ENCODE measurements around the gene ZBTB34. TPM values are rescaled to one million over a fixed set of nuclear protein-coding genes. Genes with fewer than 3 reads are reported as not detected.

Gene ZBTB34
- total RNA-seq, 1 donor from 2014 or later = 5.7 TPM

DNA sequence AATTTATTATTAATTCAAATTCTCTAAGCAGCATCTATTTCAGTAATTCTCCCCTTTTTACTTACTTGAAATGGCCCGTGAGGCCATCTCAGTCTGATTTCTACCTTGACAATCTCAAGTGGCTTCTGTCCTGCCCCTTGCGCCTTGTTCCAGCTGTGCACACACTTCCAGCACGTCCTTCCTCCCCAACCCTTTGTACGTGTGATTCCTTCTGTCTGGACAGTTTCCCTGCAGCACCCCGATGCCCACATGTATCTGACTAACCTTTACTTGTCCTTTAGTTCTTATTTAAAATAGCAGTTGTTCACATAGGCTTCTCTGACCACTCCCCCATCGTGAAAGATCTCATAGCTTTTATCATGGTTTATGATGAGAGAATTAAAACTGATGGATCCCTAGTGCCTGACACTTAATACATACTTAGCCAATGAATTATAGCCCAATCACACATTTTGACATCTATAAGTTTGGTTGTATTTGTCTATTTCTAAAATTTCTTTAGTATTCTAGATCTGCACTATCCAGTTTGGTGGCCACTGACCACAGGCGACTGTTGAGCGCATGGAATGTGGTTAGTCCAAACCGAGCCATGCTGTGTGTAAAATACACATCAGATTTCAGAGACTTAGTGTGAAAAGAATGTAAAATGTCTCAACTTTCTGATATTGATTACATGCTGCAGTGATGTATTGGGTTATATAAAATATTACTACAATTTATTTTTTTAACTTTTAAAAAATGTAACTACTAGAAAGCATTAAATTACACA is 14.3 kb downstream of the ZBTB34 start:
- DNase-seq (ENCODE audit: low spot score) = no peak
- intact Hi-C loops (cut with DNase I) = no loop called here

DNA sequence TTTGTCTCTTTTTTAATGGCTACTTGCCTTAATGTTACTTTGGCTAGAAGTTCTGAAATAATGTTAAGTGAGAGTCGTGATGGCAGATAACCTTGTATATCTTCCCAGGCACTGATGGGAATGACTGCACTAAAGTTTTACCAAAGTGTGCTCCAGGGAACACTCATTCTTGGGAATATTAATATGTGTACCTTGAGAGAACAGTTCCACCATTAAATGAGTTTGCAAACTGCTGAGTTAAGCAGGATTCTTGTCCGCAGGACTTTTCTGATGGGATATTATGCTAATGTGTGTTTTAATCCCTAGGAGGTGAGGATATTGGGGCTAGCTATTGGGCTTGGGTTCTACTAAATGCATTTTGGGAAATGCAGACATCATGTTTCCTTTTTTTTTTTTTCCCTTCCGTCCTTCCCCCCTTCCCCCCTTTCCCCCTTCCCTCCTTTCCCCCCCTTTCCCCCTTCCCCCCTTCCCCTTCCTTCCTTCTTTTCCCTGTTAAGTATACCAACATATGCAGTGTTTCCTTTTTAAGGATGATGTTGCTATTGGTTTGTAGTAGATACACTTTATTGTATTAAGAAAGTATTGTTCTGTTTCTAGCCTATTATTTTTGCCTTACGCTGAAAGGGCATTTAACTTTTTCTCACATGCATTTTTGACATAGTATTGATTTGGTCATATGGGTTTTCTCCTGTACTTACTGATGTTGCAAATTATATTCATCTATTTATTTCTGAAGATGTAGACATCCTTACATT is 15.5 kb downstream of the ZBTB34 start:
- intact Hi-C loops (cut with DNase I) = no loop called here
- no peak for DNase-seq (ENCODE audit: low spot score)

DNA sequence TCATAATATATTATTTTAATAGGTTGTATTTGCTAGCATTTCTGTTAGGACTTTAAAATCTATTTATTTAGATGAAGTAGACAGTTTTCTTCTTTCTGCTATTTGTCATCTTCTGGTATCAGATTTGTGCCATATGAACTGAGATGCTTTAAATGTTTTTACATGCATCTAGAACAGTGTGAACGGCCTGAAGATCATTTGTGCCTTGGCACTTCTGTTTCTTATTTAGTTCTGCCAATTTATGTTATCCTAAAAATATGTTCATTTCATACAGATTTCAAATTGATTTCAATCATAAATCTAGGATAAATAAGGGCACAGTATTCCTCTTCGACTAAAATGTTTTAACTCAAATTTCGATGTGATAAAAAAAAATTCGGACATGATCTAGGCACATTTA is 16.1 kb downstream of the ZBTB34 start:
- DNase-seq (ENCODE audit: low spot score) = no peak
- intact Hi-C loops (cut with DNase I) = no loop called here

DNA sequence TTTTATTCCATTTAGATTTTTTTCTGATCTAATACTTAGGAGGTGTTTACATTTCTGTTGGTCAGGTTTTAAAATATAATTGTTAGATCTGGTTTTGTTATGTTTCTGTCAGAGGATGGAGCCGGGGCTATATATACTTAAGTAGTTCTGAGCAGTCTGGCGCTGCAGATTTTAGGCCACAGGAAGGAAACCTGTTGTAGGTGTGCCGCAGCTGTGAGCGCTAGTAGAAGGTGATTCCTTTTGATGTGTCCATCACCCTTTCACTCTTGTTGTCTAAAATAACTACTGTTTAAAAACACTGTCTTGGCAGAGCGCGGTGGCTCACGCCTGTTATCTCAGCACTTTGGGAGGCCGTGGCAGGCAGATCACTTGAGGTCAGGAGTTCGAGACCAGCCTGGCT is 17.0 kb downstream of the ZBTB34 start:
- intact Hi-C loops (cut with DNase I) = no loop called here
- DNase-seq (ENCODE audit: low spot score) = no peak

DNA sequence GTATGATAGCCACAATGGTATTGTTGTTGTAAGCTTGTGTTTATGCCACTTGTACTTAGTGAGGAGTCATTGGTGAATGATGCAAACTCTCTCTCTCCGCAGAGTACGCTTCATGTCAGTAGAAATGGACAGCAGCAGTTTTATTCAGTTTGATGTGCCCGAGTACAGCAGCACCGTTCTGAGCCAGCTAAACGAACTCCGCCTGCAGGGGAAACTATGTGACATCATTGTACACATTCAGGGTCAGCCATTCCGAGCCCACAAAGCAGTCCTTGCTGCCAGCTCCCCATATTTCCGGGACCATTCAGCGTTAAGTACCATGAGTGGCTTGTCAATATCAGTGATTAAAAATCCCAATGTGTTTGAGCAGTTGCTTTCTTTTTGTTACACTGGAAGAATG is 18.8 kb downstream of the ZBTB34 start:
- DNase-seq (ENCODE audit: low spot score) = no peak
- intact Hi-C loops (cut with DNase I) = no loop called here

DNA sequence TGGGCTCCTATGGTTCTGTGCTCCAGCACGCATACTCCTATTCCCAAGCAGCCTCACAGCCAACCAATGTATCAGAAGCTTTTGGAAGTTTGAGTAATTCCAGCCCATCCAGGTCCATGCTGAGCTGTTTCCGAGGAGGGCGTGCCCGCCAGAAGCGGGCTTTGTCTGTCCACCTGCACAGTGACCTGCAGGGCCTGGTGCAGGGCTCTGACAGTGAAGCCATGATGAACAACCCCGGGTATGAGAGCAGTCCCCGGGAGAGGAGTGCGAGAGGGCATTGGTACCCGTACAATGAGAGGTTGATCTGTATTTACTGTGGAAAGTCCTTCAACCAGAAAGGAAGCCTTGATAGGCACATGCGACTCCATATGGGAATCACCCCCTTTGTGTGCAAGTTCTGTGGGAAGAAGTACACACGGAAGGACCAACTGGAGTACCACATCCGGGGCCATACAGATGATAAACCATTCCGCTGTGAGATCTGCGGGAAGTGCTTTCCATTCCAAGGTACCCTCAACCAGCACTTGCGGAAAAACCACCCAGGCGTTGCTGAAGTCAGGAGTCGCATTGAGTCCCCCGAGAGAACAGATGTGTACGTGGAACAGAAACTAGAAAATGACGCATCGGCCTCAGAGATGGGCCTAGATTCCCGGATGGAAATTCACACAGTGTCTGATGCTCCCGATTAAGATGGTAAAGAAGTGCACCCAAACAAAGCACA is 19.9 kb downstream of the ZBTB34 start:
- no peak for DNase-seq (ENCODE audit: low spot score)
- intact Hi-C loops (cut with DNase I) = no loop called here

DNA sequence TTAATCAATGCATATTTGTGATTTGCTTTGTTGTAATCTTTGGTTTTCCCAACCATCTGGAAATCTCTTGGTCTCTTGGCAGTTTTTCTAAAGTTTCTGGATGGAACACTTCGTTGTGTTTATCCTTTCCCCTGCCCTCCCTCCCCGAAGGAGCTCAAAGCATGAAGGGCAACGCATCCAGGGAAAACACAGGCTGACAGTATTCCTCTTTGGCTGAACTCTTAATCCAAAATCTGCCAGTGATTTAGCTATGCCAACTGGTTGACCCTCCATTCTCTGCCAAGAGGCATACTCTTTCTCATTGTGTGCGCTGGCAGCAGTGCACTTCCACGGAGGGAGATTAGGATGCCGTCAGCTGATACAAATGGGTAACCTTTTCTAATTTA is 20.5 kb downstream of the ZBTB34 start:
- DNase-seq (ENCODE audit: low spot score) = no peak
- intact Hi-C loops (cut with DNase I) = no loop called here

DNA sequence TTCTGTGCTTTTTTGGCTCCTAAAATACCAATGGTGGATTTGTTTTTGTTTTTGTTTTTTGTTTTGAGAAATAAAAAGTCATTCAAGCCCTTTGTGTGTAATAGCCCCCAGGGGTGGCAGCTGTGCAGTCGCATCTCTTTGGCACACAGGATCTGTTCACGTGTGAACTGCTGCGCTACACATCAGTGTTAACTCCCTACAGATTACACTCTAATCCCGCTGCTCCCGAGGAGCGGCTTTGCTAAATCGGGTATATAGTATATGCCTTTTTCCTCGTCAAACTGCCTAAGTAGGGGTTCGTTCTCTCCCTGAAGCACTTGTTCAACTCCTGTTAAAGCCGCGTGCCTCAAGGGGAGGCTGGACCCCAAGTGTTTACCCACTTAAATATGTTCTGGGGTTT is 22.3 kb downstream of the ZBTB34 start:
- no peak for DNase-seq (ENCODE audit: low spot score)
- intact Hi-C loops (cut with DNase I) = no loop called here

DNA sequence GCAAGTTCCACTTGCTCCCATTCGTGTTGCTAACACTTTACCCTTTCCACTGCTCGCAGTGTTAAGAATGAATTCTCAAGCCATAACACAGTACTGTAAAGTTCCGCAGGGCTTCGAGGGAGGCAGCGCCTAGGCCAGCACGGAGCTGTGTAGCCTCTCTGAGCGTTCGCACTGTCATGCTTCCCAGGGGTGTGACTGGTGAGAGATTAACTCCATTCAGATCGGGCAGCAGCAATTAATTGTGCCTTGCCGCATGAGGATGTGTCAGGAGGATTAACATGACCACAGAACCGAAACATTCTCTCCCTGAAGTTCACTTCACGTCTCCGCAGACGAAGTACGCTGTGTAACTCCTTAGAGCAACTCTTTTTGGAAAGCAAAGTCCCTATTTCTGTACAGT is 23.2 kb downstream of the ZBTB34 start:
- no peak for DNase-seq (ENCODE audit: low spot score)
- intact Hi-C loops (cut with DNase I) = no loop called here

DNA sequence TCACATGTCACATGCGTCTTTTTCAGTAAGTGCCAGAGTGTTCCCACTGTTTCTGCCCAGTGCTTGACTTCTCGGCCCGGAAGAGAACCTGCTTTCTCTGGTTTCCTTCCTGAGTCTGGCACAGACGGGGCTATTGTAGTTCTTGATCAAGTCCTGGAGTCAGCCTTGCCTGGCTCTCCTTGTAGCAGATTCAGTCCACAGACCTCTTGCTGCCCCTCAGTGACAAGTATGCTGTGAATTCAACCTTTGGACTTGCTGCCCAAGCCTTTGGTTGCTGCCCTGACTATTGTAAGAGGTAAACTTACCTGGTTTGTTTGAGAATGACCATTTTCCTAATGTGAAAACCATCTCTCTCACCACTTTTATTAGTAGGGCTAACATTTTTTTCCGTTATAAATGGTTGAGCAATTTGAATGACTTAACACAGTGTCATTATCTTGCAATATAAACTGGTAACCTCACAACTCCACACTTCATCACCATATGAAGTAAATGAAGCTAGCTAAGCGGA is 24.7 kb downstream of the ZBTB34 start:
- no peak for DNase-seq (ENCODE audit: low spot score)
- intact Hi-C loops (cut with DNase I) = no loop called here

DNA sequence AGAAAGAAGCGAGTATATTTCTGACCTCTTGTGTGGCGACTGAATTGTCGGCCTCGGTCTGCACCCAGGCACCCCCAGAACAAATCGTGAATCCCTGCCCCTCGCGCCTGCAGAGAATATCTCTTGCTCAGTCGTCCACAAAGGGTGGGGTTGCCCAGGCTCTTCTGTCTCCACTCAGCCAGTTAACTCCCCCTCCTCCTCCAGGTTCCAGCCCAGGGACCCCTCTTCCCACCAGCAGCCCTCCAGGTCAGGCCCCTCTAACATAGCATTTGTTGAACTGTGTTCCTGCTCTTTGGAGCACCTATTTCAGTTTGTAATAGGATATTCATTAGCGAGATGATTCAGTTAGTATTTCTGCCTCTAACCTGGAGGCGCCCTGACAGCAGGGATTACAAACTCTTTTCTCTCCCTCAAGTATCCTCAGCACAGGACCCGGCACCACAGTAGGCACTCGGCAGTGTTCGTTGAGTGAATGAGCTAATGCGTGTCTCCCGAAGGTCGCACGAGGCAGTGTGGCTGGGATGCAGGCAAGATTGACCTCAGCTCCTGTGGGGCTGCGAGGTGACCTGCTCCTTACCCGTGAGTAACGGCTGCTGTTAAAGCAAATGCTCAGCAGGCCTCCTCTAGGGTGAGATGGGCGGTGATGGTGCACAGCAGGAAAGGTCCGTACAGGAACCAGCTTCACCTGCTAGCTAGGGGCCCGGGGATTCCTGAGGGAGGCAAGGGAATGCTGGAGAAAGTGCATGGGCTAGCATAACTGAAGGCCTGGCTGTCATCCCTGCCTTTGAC is 25.8 kb downstream of the ZBTB34 start:
- intact Hi-C loops (cut with DNase I) = no loop called here

DNA sequence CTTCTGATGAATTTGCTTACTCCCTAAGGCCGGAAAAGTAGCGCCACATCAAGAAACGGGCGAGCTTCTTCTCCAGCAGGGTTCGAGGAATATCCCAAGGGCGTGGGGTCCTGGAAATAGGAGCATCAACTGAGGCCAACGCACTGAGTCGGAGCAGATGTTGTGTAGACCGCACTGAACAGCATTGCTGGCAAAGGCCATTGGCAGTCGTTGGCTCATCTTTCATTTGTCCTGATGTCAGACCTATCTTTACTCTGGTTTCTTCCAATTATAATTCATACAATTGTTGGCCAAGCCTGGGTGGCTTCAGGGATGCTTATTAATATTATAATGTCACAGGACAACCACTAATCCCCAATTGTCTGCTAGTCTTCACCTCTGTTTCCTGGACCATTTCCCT is 26.5 kb downstream of the ZBTB34 start:
- no peak for DNase-seq (ENCODE audit: low spot score)
- intact Hi-C loops (cut with DNase I) = no loop called here

More for the DNA sequence above, 25.8 kb downstream of the ZBTB34 start:
- no peak for DNase-seq (ENCODE audit: low spot score)

DNA sequence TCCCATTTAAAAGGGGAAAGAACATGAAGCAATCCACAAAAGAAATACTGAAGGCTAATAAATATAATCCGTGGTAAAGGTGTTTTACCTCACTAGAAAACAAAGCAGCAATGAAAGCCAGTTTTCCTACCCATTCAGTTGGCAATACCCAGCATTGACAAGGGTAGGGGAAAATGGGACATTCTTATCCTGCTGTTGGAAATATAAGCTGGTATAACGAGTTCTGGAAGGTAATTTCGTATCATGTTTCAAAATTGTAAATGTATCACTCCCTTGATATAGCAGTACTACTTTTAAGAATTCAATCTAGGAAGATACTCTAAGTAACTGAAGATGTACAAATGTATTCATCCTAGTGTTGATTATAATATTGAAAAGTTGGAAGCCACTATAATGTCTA is 31.2 kb downstream of the ZBTB34 start:
- intact Hi-C loops (cut with DNase I) = no loop called here

DNA sequence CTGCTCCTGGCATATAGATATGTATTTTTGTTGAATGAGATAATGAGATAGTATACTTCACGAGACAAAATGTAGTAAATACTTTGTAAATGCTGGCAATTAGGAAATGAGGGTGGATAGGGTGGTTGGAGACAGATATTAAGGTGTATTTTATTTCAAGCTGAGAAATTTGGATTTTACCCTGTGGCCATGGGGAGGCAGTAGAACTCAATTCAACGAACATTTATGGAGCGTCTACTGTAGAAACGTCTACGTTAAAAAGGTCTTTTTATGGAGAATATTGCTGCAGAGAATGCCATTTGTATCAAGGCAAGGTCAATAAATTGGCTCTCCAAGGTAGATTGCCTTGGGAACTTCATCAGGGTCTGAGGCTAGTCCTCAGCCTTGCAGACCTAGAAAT is 32.6 kb downstream of the ZBTB34 start:
- intact Hi-C loops (cut with DNase I) = no loop called here
- no peak for DNase-seq (ENCODE audit: low spot score)

More for the DNA sequence above, 31.2 kb downstream of the ZBTB34 start:
- no peak for DNase-seq (ENCODE audit: low spot score)

DNA sequence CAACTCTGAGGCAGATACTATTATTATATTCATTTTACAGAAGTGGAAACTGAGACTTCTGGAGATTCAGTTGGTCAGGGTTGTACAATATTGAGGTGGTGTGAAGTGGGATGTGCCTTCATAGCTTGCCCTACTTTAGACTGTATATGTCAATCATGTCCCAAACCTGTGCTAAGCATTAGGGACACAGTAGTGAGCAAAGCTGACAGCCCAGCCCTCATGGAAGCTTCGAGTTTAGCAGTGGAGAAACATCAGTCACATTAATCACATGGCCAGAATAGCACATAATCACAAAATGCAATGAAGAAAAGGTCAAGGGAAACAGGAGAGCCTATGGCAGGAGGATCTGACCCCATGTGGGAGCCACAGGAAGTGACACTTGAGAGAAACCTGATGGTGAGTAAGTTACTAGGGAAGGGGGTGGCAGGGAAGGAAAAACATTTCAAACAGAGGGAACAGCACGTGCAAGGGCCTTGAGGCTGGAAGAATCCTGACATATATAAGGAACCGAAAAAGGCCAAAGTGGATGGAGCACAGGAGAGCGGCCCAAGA is 33.7 kb downstream of the ZBTB34 start:
- intact Hi-C loops (cut with DNase I) = no loop called here
- DNase-seq (ENCODE audit: low spot score) = peak; percentile 43

DNA sequence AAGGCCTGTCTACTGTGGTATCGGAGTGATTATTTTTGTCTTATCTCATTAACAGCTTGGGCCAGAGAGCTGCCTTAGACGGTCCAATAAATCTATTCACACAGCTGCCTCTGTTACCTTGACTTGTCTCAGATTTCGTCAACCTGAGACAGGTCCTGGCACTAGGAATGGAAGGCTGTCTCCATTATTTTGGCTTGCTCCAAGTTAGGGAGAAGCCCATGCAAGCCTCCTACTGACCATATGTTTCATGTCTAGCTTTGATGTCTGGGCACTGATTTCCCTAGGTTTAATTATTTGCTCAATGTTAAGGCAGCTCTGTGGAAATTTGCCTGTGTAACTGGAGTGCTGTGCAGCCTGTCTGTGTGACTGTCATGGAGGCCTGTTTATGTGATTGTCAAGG is 41.8 kb downstream of the ZBTB34 start:
- peak; percentile 10 for DNase-seq (ENCODE audit: low spot score)
- intact Hi-C loops (cut with DNase I) = no loop called here

DNA sequence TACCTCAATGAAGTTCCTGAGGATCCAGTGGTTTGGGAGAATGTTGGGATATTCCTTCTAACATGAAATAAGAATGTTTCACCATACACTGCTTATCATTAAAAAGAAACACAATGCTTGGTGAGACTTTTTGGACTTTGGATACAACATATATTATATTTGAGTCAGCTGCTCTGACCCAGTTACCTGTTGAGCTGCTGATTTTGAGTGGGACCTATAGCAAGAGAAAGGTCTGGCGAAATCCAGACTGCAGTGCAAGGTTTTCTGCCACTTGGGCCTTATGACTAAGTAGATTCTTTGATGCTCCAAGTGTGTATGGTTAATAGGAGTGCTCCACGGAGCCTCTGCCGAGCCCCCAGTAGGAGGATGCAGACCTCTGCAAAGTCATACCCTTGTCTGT is 44.1 kb downstream of the ZBTB34 start:
- intact Hi-C loops (cut with DNase I) = no loop called here
- peak; percentile 14 for DNase-seq (ENCODE audit: low spot score)

DNA sequence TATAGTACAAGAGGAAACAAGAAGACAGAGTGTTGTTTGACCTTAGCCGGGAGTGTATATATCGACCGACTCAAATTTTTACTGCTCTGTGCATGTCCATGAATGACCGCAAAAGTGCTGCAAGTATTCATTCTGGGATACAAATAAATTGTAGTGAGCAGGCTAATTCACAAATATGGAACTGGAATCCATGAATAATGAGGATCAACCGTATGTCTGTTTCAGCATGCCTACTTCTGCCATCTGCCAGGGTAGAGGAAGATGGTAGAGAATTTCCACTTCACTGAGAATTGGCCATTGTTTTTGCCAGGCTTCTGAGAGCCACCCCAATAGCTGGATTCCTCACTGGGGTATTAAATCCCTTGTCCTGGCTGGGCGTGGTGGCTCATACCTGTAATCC is 45.7 kb downstream of the ZBTB34 start:
- DNase-seq (ENCODE audit: low spot score) = peak; percentile 9
- intact Hi-C loops (cut with DNase I) = no loop called here

DNA sequence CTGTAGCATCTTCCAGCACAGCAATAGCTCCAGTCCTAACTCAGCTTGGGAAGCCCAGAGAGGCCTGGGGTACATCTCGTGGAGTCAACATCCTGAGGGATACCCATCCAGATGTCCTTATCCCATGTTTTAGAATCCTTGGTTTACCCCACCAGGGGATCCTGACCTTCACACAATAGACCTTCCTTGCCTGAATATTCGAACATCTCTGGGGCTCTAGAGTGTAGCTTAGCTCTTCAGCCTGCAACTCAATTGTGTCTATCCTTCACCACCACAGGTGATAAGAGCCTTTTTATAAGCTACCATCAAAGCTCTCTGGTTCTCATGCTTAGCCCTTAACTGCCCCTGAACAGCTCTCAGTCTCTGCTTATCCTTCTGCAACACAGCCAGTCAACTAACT is 46.6 kb downstream of the ZBTB34 start:
- DNase-seq (ENCODE audit: low spot score) = no peak
- intact Hi-C loops (cut with DNase I) = no loop called here
